K562 (cell line): ENCODE data around the gene ATF4. TPM values are rescaled to one million over a fixed set of nuclear protein-coding genes. Genes with fewer than 3 reads are reported as not detected.

Experiments
- ERF ChIP-seq: fragments of 450-650 bp; formaldehyde crosslinking; IDR thresholded peaks from 2 replicates; pipeline ENCODE4 v1.4.0; 2020; ENCODE audit warnings: mild to moderate bottlenecking, mixed read lengths
- GTF2F1 ChIP-seq: IDR thresholded peaks from 2 replicates; pipeline ENCODE4 v1.6.1; 2011; ENCODE audit warnings: low read depth, low read length, improper control_type of control experiment
- KAT8 ChIP-seq: fragments of 450-650 bp; IDR thresholded peaks from 2 replicates; pipeline ENCODE4 v1.6.1; 2016; ENCODE audit warnings: low read depth, mild to moderate bottlenecking
- NCOA2 ChIP-seq, 2 experiments: fragments of 450-650 bp; IDR thresholded peaks; 2 replicates each; pipeline ENCODE4 v1.6.1; 2018; ENCODE audit warnings: mild to moderate bottlenecking in 2 of 2, moderate library complexity in 1 of 2; ENCODE audit not compliant: partially characterized antibody in 2 of 2
- TCF15 ChIP-seq: fragments of 250-450 bp; sonication (Bioruptor Pico); IDR thresholded peaks from 2 replicates; pipeline ENCODE4 v1.8.0; 2022; ENCODE audit warnings: moderate library complexity, mild to moderate bottlenecking, inconsistent platforms
- ZBTB40 ChIP-seq, 2 experiments: fragments of 450-650 bp in 1 of 2; sonication (generic) in 1 of 2; formaldehyde crosslinking in 1 of 2; IDR thresholded peaks; 2 replicates each; pipeline versions ENCODE4 v1.7.1 to v1.9.0; 2016 to 2022; ENCODE audit warnings: inconsistent platforms in 1 of 2, mild to moderate bottlenecking in 1 of 2, missing genetic modification reagents in 1 of 2
- ZFPM2 ChIP-seq: fragments of 250-450 bp; sonication (Bioruptor Pico); IDR thresholded peaks from 2 replicates; pipeline ENCODE4 v1.5.1; 2022; ENCODE audit warnings: mild to moderate bottlenecking
- ZNF384 ChIP-seq: IDR thresholded peaks from 2 replicates; pipeline ENCODE4 v1.6.1; 2012; ENCODE audit warnings: low read depth, low read length, improper control_type of control experiment
- ZNF589 ChIP-seq: fragments of 200-800 bp; sonication (Bioruptor generic); IDR thresholded peaks from 2 replicates; pipeline ENCODE4 v1.6.1; 2016; ENCODE audit warnings: low read depth, missing genetic modification characterization, missing compliant biosample characterization
- ZNF780A ChIP-seq: fragments of 250-450 bp; sonication (Bioruptor Pico); IDR thresholded peaks from 2 replicates; pipeline ENCODE4 v1.5.0; 2021; ENCODE audit warnings: mild to moderate bottlenecking
- polyA plus RNA-seq, 8 experiments: library from polyadenylated mRNA; depleted of rRNA in 4 of 8; stranded (reverse) in 5 of 8; unstranded in 3 of 8; fragments of >200 nt; fragmentation: Nextera tagmentation in 2 of 8; fragmentation: Illumina TruSeq in 1 of 8; extraction: Ambion mirVana in 2 of 8; extraction: Trizol in 1 of 8; gene quantifications; 2 replicates each; pipeline versions ENCODE4 v1.2.1 to v1.2.3, GENCODE V29; 2011 to 2014; ENCODE audit warnings: inconsistent platforms in 1 of 8, missing spikeins in 1 of 8
- total RNA-seq, 7 experiments: library from RNA; depleted of rRNA in 6 of 7; stranded (reverse); fragments of >200 nt in 6 of 7; fragmentation: Illumina TruSeq in 2 of 7; extraction: Trizol in 2 of 7; gene quantifications; 2 replicates each; pipeline versions ENCODE4 v1.2.1 to v1.2.3, GENCODE V29; 2011 to 2021; ENCODE audit warnings: low replicate concordance in 1 of 7
- TF ChIP-seq, protein P1 (sequence below), 2 experiments: IDR thresholded peaks in 1 of 2; conservative IDR thresholded peaks in 1 of 2; 2 replicates each; pipeline ENCODE4 v1.6.1; 2016; ENCODE audit warnings: low read depth in 2 of 2, mild to moderate bottlenecking in 1 of 2, missing compliant biosample characterization in 1 of 2, missing genetic modification characterization in 1 of 2, moderate library complexity in 1 of 2
- TF ChIP-seq, protein P2 (sequence below): sonication (generic); formaldehyde crosslinking; IDR thresholded peaks from 2 replicates; pipeline ENCODE4 v1.8.0; 2022; ENCODE audit warnings: mild to moderate bottlenecking, missing genetic modification reagents
- TF ChIP-seq, protein P3 (sequence below): fragments of 450-650 bp; IDR thresholded peaks from 2 replicates; pipeline ENCODE4 v1.6.1; 2016; ENCODE audit warnings: antibody characterized with exemption

ATF4 gene
- total and polyA plus RNA-seq, 9 of the 15 experiments (the other 6 are each of a cell fraction or from before 2014, with no cell fraction given): 93.1 to 723 (median 355) TPM

DNA sequence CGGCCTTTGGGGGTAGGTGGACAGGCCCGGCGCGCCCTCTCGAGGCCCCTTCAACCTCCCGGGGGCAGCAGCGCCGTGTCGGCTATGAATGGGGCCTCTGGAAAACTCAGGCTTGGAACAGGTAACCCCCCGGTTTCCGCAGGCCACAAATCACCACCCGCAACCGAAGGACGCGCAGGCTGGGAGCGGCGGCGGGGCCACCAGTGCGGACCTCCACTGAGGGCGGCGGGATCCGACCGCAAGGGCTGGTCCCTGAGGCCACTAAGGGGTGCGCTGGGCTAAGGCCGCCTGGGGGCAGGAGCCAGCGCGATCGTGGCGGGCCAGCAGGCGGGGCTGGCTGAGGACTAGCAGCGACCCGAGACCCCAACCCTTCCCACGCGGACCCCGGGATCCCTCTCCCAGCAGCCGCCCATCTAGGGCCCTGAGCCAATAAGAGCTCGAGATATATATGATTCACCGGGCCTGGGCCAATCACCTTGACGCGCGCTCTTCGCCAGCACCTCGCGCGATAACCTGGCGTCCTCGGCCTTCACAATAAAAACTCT, 609 bp upstream of the ATF4 start (continued):
- TF ChIP-seq TCF15 (no peak), ZFPM2 (CRISPR knock-in tag) (no peak), ZNF384 (no peak), ZNF780A (CRISPR knock-in tag) (no peak), ERF (CRISPR knock-in tag) (no peak), NCOA2 (IDR thresholded peaks at IDR 0.05; ENCODE audit: partially characterized antibody in 2 of 2) (no peak), ZBTB40 (IDR thresholded peaks at IDR 0.05) (no peak), ZBTB40 (CRISPR knock-in tag; IDR thresholded peaks at IDR 0.05) (no peak), ZNF589 (no peak), KAT8 (no peak), GTF2F1 (0 out of 2 replicates have a peak, but pooled peaks have one; percentile 28)
- TF ChIP-seq, protein P1, sequence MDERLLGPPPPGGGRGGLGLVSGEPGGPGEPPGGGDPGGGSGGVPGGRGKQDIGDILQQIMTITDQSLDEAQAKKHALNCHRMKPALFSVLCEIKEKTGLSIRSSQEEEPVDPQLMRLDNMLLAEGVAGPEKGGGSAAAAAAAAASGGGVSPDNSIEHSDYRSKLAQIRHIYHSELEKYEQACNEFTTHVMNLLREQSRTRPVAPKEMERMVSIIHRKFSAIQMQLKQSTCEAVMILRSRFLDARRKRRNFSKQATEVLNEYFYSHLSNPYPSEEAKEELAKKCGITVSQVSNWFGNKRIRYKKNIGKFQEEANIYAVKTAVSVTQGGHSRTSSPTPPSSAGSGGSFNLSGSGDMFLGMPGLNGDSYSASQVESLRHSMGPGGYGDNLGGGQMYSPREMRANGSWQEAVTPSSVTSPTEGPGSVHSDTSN (CRISPR knock-in tag; IDR thresholded peaks at IDR 0.05; ENCODE audit: low read depth): no peak
- TF ChIP-seq, protein P1 (tag; conservative IDR thresholded peaks at IDR 0.05; ENCODE audit: low read depth): no peak
- TF ChIP-seq, protein P2, sequence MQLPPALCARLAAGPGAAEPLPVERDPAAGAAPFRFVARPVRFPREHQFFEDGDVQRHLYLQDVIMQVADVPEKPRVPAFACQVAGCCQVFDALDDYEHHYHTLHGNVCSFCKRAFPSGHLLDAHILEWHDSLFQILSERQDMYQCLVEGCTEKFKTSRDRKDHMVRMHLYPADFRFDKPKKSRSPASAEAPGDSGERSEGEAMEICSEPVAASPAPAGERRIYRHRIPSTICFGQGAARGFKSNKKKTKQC: no peak
- TF ChIP-seq, protein P3, sequence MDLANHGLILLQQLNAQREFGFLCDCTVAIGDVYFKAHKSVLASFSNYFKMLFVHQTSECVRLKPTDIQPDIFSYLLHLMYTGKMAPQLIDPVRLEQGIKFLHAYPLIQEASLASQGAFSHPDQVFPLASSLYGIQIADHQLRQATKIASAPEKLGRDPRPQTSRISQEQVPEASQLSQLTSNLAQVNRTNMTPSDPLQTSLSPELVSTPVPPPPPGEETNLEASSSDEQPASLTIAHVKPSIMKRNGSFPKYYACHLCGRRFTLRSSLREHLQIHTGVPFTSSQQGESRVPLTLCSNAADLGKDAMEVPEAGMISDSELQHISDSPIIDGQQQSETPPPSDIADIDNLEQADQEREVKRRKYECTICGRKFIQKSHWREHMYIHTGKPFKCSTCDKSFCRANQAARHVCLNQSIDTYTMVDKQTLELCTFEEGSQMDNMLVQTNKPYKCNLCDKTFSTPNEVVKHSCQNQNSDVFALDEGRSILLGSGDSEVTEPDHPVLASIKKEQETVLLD: no peak
